IMR-90 (cell line): ENCODE results near the gene MFAP3L.

ENCODE experiments used
- BHLHE40 ChIP-seq: fragments of 150-350 bp; IDR thresholded peaks from 2 replicates; pipeline ENCODE4 v1.6.1; 2016; ENCODE audit warnings: mild to moderate bottlenecking, low read depth, low read length
- CEBPB ChIP-seq: IDR thresholded peaks from 2 replicates; pipeline ENCODE4 v1.6.1; 2012; ENCODE audit warnings: low read depth, low read length, improper control_type of control experiment
- CTCF ChIP-seq: conservative IDR thresholded peaks from 2 replicates; pipeline ENCODE4 v1.5.1; 2012; ENCODE audit warnings: mild to moderate bottlenecking, low read depth, low read length, improper control_type of control experiment
- ELK1 ChIP-seq: fragments of 150-350 bp; IDR thresholded peaks from 2 replicates; pipeline ENCODE4 v1.6.1; 2016; ENCODE audit warnings: low read depth, mild to moderate bottlenecking, low read length, moderate library complexity, borderline replicate concordance
- MAFK ChIP-seq: IDR thresholded peaks from 2 replicates; pipeline ENCODE4 v1.6.1; 2012; ENCODE audit warnings: low read depth, low read length, improper control_type of control experiment
- MAZ ChIP-seq: IDR thresholded peaks from 2 replicates; pipeline ENCODE4 v1.6.1; 2012; ENCODE audit warnings: low read depth, mild to moderate bottlenecking, low read length, improper control_type of control experiment, moderate library complexity, borderline replicate concordance
- POLR2A ChIP-seq: IDR thresholded peaks from 2 replicates; pipeline ENCODE4 v1.6.1; 2012; ENCODE audit warnings: mild to moderate bottlenecking, low read depth, low read length
- RAD21 ChIP-seq: IDR thresholded peaks from 2 replicates; pipeline ENCODE4 v1.6.1; 2012; ENCODE audit warnings: low read length, improper control_type of control experiment
- RCOR1 ChIP-seq: IDR thresholded peaks from 2 replicates; pipeline ENCODE4 v1.6.1; 2012; ENCODE audit warnings: mild to moderate bottlenecking, low read length, improper control_type of control experiment; ENCODE audit not compliant: insufficient replicate concordance
- RFX5 ChIP-seq: IDR thresholded peaks from 2 replicates; pipeline ENCODE4 v1.8.0; 2012; ENCODE audit warnings: low read depth, mild to moderate bottlenecking, low read length, moderate library complexity

GRCh38 chr4:170022211-170022610, 4.0 kb downstream of the MFAP3L start:
- TF ChIP-seq BHLHE40 (no peak), MAFK (no peak), CTCF (no peak), CEBPB (no peak), RCOR1 (no peak), RAD21 (no peak), POLR2A (no peak), MAZ (no peak), RFX5 (no peak), ELK1 (no peak)
